WTC11 (cell line): ENCODE results near the gene FRMD5.

ENCODE experiments used
- CBFB ChIP-seq: sonication (generic); formaldehyde crosslinking; IDR thresholded peaks from 2 replicates; pipeline ENCODE4 v1.8.1; 2022; ENCODE audit warnings: mild to moderate bottlenecking, low read depth, missing genetic modification reagents
- CTCF ChIP-seq: fragments of 200-600 bp; IDR thresholded peaks from 2 replicates; pipeline ENCODE4 v1.8.0; 2022; ENCODE audit warnings: antibody characterized with exemption
- JUN ChIP-seq: sonication (generic); formaldehyde crosslinking; IDR thresholded peaks from 2 replicates; pipeline ENCODE4 v1.8.0; 2023; ENCODE audit warnings: mild to moderate bottlenecking, missing genetic modification reagents
- MAX ChIP-seq: sonication (generic); formaldehyde crosslinking; IDR thresholded peaks from 2 replicates; pipeline ENCODE4 v1.8.0; 2022; ENCODE audit warnings: mild to moderate bottlenecking, missing genetic modification reagents
- USF1 ChIP-seq: sonication (generic); formaldehyde crosslinking; IDR thresholded peaks from 2 replicates; pipeline ENCODE4 v1.8.0; 2022; ENCODE audit warnings: mild to moderate bottlenecking, missing genetic modification reagents
- ZNF121 ChIP-seq: sonication (generic); formaldehyde crosslinking; IDR thresholded peaks from 2 replicates; pipeline ENCODE4 v1.8.0; 2023; ENCODE audit warnings: missing genetic modification reagents
- ZNF263 ChIP-seq: sonication (generic); formaldehyde crosslinking; IDR thresholded peaks from 2 replicates; pipeline ENCODE4 v1.8.1; 2022; ENCODE audit warnings: low read depth, mild to moderate bottlenecking, moderate library complexity, missing genetic modification reagents

GRCh38 chr15:43881245-43881644 lies 313.8 kb downstream of the FRMD5 start:
- TF ChIP-seq CTCF, result no peak
- no peak for TF ChIP-seq JUN (CRISPR knock-in tag)
- no peak for TF ChIP-seq ZNF263 (CRISPR knock-in tag)
- no peak for TF ChIP-seq MAX (CRISPR knock-in tag)
- TF ChIP-seq USF1 (CRISPR knock-in tag), result no peak
- TF ChIP-seq CBFB, result no peak
- no peak for TF ChIP-seq ZNF121 (CRISPR knock-in tag)
